IPS-20b (cell line): Measurements from ENCODE around the gene LPP.
"Not testable (repeated sequence)": the region's sequence is repeated elsewhere in the genome, so short reads cannot be mapped to it uniquely, and the experiment has no call there.

Source experiments
- H3K27ac ChIP-seq: one replicate; pipeline ENCODE4 v1.5.1; 2013; ENCODE audit warnings: low read length
- H3K27me3 ChIP-seq: 2 replicates; pipeline ENCODE4 v1.6.1; 2013; ENCODE audit warnings: mild to moderate bottlenecking, low read length, inconsistent platforms; ENCODE audit not compliant: insufficient read depth
- H3K36me3 ChIP-seq: 2 replicates; pipeline ENCODE4 v1.6.1; 2013; ENCODE audit warnings: low read depth, mild to moderate bottlenecking, inconsistent platforms, low read length, moderate library complexity; ENCODE audit not compliant: insufficient read depth
- H3K4me1 ChIP-seq: 2 replicates; pipeline ENCODE4 v1.6.1; 2013; ENCODE audit warnings: mild to moderate bottlenecking, control low read depth, inconsistent platforms, low read length, moderate library complexity; ENCODE audit not compliant: insufficient read depth
- H3K4me3 ChIP-seq: 2 replicates; pipeline ENCODE4 v1.5.1; 2013; ENCODE audit warnings: mild to moderate bottlenecking, low read length, inconsistent platforms
- H3K9ac ChIP-seq: 2 replicates; pipeline ENCODE4 v1.6.1; 2013; ENCODE audit warnings: low read depth, mild to moderate bottlenecking, inconsistent platforms, low read length, moderate library complexity
- H3K9me3 ChIP-seq: 2 replicates; pipeline ENCODE4 v1.6.1; 2013; ENCODE audit warnings: mild to moderate bottlenecking, low read depth, low read length, inconsistent platforms; ENCODE audit not compliant: insufficient read depth

The LPP gene

GRCh38 chr3:188635258-188636042 lies 481.5 kb downstream of the LPP start:
- Histone ChIP-seq H3K4me3 (no peak overlapping the region), H3K27me3 (no peaks in the 10 kb centered on the region), H3K27ac (no peak overlapping the region), H3K4me1 (no peaks in the 10 kb centered on the region), H3K9ac (no peak overlapping the region), H3K36me3 (no peaks in the 10 kb centered on the region), H3K9me3 (peaks cover 5% of the 10 kb centered on the region)

- not testable (repeated sequence) for H3K9me3 ChIP-seq, H3K27me3 ChIP-seq, H3K36me3 ChIP-seq, H3K4me1 ChIP-seq, H3K4me3 ChIP-seq, H3K27ac ChIP-seq, H3K9ac ChIP-seq
These were observed 482.3 kb downstream of the LPP start for GRCh38 chr3:188636292-188636691.

GRCh38 chr3:188641076-188641475 lies 487.1 kb downstream of the LPP start:
- no peak overlapping the region for H3K27ac ChIP-seq
- no peaks in the 10 kb centered on the region for H3K4me1 ChIP-seq
- no peaks in the 10 kb centered on the region for H3K27me3 ChIP-seq

DNA sequence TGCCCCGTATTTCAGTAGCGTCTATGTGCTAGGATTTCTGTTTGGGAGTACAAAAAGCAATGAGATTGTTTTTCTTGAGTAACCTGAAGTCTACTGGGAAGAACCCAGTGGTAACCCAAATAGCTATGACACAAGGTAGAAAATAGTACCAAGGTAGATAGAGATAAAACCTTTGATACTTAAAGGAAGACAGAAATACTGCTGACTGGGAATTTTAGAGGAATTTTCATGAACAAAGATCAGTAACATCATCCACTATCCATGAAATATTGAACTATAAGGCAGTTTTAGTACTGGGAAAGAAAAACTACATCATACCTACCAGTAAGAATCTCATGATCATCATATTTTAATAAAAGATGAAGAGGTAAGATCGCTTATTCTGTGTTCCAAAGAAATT lies 489.8 kb downstream of the LPP start:
- Histone ChIP-seq H3K4me1 (no peaks in the 10 kb centered on the region), H3K27ac (no peak overlapping the region), H3K9ac (no peak overlapping the region), H3K27me3 (no peaks in the 10 kb centered on the region), H3K4me3 (no peak overlapping the region), H3K9me3 (no peaks in the 10 kb centered on the region), H3K36me3 (no peaks in the 10 kb centered on the region)

More at GRCh38 chr3:188641076-188641475, 487.1 kb downstream of the LPP start:
- H3K4me3 ChIP-seq, result no peak overlapping the region
- no peaks in the 10 kb centered on the region for H3K36me3 ChIP-seq
- no peaks in the 10 kb centered on the region for H3K9me3 ChIP-seq
- H3K9ac ChIP-seq, result no peak overlapping the region

GRCh38 chr3:188646592-188646991 lies 492.6 kb downstream of the LPP start:
- Histone ChIP-seq H3K9me3 (no peaks in the 10 kb centered on the region), H3K9ac (no peak overlapping the region), H3K4me3 (no peak overlapping the region), H3K27ac (no peak overlapping the region), H3K4me1 (no peaks in the 10 kb centered on the region), H3K36me3 (no peaks in the 10 kb centered on the region), H3K27me3 (no peaks in the 10 kb centered on the region)

DNA sequence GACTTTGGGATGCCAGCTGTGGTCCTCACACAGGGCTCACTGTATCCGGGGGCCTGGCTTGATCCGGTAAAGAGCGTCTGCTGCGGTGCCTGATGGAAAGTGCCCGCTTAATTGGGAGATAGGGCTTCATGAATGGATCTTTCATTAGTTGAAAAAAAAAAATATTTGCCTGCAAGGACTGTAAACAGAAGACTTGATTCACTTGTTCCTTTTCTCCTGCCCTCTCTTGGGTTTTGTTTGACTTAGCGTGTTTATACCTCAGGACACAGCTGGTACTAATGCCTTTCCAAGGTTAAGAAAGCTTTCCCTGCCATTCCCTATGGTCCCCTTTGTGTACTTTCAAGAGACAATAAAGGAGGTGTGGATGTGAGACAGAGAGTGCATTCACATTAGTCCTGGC lies 493.3 kb downstream of the LPP start:
- H3K4me3 ChIP-seq, result no peak overlapping the region
- no peaks in the 10 kb centered on the region for H3K4me1 ChIP-seq
- H3K9ac ChIP-seq, result no peak overlapping the region
- no peaks in the 10 kb centered on the region for H3K9me3 ChIP-seq
- no peaks in the 10 kb centered on the region for H3K36me3 ChIP-seq
- H3K27ac ChIP-seq, result no peak overlapping the region
- no peaks in the 10 kb centered on the region for H3K27me3 ChIP-seq

- Histone ChIP-seq H3K4me1 (no peaks in the 10 kb centered on the region), H3K4me3 (no peak overlapping the region), H3K27ac (no peak overlapping the region), H3K27me3 (no peaks in the 10 kb centered on the region), H3K9me3 (no peaks in the 10 kb centered on the region), H3K36me3 (no peaks in the 10 kb centered on the region), H3K9ac (no peak overlapping the region)
These were observed 495.6 kb downstream of the LPP start for GRCh38 chr3:188649521-188649920.

- Histone ChIP-seq H3K4me3 (no peak overlapping the region), H3K27ac (no peak overlapping the region), H3K36me3 (no peaks in the 10 kb centered on the region), H3K9ac (no peak overlapping the region), H3K27me3 (no peaks in the 10 kb centered on the region), H3K9me3 (no peaks in the 10 kb centered on the region), H3K4me1 (no peaks in the 10 kb centered on the region)
These were observed 502.4 kb downstream of the LPP start for GRCh38 chr3:188656196-188656982.

DNA sequence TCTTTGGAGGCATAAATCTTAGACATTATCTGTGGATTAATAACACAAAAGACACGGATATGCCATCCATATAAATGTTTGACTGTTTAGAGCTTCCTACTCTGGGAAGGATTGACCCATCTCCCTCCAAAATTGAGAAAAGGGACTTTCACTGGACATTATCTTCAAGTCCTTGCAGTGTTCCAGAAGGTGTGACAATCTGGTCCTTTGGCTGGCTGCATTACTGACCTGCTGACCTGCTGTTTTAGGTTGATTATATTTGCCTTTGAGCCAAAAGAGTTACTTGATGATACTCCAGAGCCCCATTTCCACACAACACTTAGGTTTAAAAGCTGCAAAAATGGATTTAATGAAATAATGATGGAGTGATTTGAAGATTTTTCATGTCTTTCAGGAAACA lies 504.6 kb downstream of the LPP start:
- Histone ChIP-seq H3K9ac (no peak overlapping the region), H3K9me3 (no peaks in the 10 kb centered on the region), H3K4me3 (no peak overlapping the region), H3K27me3 (no peaks in the 10 kb centered on the region), H3K36me3 (no peaks in the 10 kb centered on the region), H3K4me1 (no peaks in the 10 kb centered on the region), H3K27ac (no peak overlapping the region)

DNA sequence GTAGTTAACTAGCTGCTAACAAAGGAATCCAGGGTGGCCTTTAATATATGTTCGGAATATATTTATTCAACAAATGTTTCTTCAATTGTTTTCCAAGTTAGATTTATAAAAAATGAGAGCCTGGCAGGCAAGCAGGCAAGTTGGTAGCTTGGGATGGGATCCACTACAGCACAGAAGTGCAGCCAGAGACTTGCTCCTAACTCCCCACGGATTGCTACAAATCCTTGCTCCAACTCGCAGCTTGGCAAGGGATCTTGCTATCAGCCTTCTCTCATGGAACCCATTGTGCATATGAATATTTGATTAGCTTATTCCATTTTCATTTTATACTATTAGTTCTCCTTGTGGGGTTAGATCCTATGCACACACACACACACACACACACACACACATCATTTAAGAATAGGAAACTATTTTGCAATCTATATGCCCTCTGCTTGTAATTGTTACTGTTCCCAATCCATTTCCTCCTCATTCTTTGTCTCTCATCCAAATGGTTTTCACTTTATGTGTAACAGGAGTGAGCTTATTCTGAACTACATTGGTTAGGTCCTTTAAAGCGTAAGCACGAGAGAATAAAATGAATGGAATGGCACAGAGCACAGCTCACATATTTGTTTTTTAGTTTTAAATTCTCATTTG lies 505.6 kb downstream of the LPP start:
- Histone ChIP-seq H3K27me3 (no peaks in the 10 kb centered on the region), H3K4me1 (no peaks in the 10 kb centered on the region), H3K9me3 (no peaks in the 10 kb centered on the region), H3K4me3 (no peak overlapping the region), H3K36me3 (no peaks in the 10 kb centered on the region), H3K27ac (no peak overlapping the region), H3K9ac (no peak overlapping the region)

DNA sequence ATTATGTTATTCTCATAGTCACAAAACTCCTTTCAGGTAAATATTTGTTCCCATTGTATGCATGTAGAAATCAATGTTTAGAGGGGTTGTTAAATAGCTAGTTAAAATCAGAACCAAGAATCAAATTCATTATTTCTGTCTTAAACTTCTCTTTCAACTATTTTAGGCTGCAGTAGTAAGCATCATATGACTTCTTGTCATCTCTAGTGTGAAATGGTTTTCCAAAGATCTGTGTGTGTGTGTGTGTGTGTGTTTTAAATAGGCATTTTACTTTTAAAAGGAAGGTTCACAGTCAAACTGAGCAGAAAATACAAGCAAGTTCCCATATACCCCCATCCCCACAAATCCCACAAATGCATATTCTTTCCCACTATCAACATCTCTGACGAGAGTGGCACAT lies 506.5 kb downstream of the LPP start:
- Histone ChIP-seq H3K9ac (no peak overlapping the region), H3K27ac (no peak overlapping the region), H3K4me1 (no peaks in the 10 kb centered on the region), H3K4me3 (no peak overlapping the region), H3K27me3 (no peaks in the 10 kb centered on the region), H3K9me3 (no peaks in the 10 kb centered on the region), H3K36me3 (no peaks in the 10 kb centered on the region)

GRCh38 chr3:188661806-188662205 lies 507.8 kb downstream of the LPP start:
- H3K27me3 ChIP-seq, result no peaks in the 10 kb centered on the region
- H3K4me1 ChIP-seq, result no peaks in the 10 kb centered on the region
- H3K9ac ChIP-seq, result no peak overlapping the region
- no peak overlapping the region for H3K4me3 ChIP-seq
- no peaks in the 10 kb centered on the region for H3K36me3 ChIP-seq
- H3K27ac ChIP-seq, result no peak overlapping the region
- H3K9me3 ChIP-seq, result no peaks in the 10 kb centered on the region
